ENCODE results near the gene EYS.
A peak's percentile ranks its signal among the peaks of the same experiment; 100 is the strongest.
"Not testable (repeated sequence)": the region's sequence is repeated elsewhere in the genome, so short reads cannot be mapped to it uniquely, and the experiment has no call there.

Gene EYS

GRCh38 chr6:65072500-65072899, 634.5 kb downstream of the EYS start:
- no peak for DNase-seq

- DNase-seq, result no peak
Observed at GRCh38 chr6:65071480-65071879, 635.5 kb downstream of the EYS start.

DNA sequence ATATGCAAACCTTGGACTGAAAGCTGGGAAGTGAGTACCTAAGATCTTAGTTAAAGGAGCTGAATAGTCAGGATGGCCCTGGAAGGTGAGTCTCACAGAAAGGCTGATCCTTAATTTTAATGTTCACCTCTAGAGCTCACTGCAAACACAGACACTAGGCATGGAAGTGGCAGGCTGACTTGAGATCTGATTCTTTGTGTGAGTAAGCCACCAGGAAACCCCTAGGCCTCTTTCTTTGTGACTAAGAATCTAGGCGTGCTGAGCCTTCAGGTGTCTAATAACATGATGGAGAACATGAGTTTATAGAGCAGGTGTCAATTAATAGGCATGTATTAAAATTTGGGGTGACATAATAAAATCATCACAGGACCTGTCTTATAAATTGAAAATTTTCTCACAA, 642.2 kb downstream of the EYS start:
- no peak for DNase-seq

DNA sequence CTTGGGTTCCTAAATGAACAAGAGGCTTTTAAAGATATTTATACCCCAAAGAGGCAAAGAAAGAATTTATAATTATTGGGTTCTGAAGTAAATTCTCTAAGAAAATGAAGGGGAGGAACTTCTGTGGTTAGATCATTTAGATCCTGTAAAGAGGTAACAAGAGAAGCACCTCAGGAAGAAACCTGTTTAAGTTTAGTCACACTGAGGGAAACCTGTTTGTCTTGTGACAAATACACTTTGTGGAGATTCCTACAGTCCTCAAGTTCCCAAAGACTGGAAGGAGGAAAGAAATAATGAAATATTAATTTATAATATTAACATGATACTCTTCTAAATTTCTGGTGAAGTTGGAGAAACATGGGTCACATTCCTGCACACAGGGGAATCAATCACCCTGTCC, 647.5 kb downstream of the EYS start:
- DNase-seq, result no peak

DNA sequence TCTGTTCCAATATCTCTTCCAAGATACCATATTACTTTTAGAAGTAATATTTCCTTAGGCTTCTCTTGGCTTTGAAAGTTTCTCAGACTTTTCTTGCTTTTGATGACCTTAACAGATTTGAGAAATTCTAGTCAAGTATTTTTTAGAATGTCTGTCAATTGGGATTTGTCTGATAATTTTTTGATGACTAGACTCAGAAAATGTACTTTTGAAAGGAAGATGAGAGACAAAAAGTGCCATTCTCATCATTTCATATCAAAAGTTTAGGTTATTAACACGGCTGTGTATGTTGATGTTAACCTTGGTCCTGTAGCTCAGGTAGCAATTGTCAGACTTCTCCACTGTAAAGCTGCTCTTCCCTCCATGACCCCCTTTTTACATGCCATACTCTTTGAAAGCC, 651.5 kb downstream of the EYS start:
- no peak for DNase-seq

DNA sequence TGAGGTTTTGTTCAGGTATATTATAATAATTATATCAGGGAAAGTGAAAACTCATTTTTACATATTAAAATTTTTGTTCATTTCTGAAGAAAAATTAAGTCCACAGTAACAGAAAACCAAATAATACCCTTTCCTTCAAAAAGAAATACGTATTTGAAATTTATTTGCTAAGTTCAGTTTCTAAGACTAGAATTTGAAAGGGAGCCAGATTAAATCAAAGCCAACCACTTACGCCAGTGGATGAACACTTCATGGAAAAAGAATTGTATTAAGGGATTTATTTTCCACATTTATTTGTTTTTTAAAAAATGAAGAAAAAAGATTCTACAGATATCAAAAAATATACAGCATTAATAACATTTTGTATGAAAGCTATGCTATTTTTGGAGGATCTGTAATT, 654.4 kb downstream of the EYS start:
- DNase-seq, result no peak

GRCh38 chr6:65045801-65046200, 661.2 kb downstream of the EYS start:
- no peak for DNase-seq

DNA sequence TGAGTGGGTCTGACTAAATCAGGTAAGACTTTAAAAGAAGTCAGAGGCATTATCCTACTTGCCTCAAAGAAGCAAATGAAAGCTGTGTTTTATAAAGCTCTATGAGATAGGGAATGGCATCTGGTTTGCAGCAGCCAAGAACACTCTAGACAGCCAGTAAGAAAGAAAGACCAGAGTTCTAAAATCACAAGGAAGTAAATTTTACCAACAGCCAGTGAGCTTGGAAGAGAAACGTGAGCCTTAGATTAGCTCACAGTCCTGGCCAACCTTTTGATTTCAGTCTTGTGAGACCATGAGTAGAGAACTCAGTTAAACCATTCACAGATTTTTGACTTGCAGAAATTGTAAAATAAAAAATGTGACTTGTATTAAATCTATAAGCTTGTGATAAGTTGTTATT, 693.0 kb downstream of the EYS start:
- DNase-seq, result no peak

GRCh38 chr6:65006788-65007187, 700.2 kb downstream of the EYS start:
- no peak for DNase-seq

GRCh38 chr6:65004283-65004682, 702.7 kb downstream of the EYS start:
- DNase-seq, result no peak

DNA sequence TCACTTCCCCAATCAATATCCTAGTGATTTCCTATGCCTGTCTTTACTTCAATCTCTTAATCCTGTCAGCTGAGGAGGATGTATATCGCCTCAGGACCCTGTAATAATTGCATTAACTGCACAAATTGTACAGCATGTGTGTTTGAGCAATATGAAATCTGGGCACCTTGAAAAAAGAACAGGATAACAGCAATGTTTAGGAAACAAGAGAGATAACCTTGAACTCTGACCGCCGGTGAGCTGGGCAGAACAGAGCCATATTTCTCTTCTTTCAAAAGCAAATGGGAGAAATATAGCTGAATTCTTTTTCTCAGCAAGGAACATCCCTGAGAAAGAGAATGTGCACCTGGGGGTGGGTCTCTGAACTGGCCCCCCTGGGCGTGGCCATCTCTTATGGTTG, 704.1 kb downstream of the EYS start:
- not testable (repeated sequence) for DNase-seq

GRCh38 chr6:65000815-65001214, 706.2 kb downstream of the EYS start:
- no peak for DNase-seq

DNA sequence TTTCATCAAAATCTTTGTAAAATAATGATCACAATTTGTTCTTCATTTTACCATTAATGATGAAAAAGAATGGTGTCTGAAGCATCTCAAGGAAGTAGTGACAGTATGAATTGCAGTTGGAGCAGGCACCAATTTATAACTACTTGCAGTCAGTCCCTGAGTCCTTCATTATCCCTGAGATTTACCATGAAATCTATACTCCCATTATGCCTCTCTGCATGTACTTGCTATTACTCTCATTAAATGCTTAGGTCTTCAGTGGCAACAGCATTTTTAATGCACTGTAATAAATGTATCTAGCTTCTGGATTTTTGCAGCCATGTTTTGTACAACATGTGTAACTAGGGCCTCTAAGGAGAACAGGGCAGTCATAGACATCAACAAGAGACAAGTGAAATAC, 708.8 kb downstream of the EYS start:
- DNase-seq, result no peak

DNA sequence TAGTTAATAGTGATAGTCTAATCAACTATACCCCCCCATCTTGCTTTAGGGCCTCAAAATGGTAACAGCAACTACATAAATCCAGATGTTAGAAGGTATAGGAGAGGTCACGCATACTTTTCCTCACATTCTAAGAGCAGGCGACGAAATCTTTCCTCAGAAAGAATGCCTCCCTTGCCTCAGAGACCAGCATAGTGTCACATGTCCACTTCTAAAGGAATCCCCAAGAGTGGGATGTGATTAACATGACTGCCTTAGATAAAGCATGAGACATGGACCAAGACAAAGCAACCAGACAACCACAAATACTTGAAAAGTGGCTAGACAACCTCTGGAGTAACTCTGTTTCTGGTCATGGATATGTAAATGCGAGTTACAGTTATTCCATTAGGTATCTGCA, 710.7 kb downstream of the EYS start:
- DNase-seq, result no peak

- no peak for DNase-seq
Observed at GRCh38 chr6:64990652-64991304, 716.2 kb downstream of the EYS start.

- DNase-seq, result no peak
Observed at GRCh38 chr6:64988148-64988547, 718.9 kb downstream of the EYS start.

- DNase-seq, result no peak
Observed at GRCh38 chr6:64987066-64987465, 720.0 kb downstream of the EYS start.

- no peak for DNase-seq
Observed at GRCh38 chr6:64985726-64986125, 721.3 kb downstream of the EYS start.

- peak; percentile 4 for DNase-seq
Observed at GRCh38 chr6:64984948-64985347, 722.1 kb downstream of the EYS start.

DNA sequence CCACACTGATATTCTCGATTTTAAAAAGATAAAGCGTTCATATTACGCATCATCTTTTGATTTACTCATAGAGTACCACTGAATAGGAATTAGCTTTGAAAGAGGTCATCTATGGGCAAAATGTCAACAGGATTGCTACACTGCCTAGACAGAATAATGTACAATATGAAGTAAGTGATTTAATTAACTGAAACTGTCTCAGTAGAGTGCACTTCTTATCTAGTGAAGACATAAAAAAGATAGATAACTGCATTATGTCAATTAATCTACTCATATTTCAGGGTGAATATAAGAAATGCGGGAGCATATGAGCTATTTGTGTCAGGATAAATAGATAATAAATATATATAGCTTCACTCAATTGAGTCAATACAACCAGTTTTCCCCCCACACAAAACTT, 723.9 kb downstream of the EYS start:
- no peak for DNase-seq

DNA sequence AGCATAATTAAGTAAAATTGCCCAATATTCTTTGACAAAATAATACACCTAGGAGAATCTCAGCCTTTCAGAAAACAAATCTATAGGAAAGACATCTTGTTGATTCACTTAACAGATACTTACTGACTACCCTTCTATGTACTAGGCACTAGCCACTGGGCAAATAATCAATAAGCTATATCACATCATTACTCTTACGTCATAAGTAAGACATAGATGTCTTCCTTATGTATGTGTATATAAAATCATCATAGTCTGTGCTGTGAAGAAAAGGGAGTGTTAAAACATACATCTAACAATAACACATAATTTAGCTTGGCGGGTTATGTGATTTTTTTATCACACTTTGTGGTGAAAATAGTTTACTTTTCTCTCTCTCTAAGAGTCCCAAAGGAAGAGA, 733.9 kb downstream of the EYS start:
- no peak for DNase-seq

DNA sequence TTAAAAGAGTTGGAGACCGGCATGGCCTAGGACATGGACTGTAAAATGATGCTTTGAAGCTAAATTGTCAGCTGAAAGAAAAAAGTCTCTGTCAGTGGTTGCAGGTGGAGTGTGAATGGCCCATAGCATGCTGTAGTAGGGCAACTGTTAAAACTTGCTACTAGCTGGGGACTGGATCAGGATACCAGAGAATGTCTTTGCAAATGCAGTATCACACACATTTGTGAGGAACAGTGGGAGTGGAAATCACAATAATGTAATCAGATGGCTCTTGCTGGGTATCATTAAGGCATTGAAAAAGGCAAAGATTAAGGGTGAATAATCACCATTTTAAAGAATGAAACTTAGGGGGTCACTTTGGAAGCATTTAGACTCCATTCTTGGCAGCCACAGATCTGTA, 737.9 kb downstream of the EYS start:
- DNase-seq, result no peak

GRCh38 chr6:64955435-64955848, 751.6 kb downstream of the EYS start:
- DNase-seq, result no peak

DNA sequence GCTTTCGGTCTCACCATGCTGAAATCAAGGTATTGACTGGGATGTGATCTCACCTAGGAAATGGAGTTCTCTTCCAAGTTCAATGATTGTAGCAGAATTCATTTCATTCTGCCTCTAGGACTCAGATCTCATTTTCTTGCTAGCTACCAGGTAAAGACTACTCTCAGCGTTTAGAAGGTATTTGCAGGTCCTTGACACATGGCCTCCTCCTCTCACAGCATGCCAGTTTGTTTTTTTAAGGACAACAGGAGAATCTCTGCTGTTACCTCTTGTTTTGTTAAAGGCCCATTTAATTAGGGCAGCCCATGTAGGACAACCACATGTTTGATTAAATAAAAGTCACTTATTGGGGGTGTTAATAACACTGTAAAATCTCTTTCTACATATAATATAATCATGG, 757.8 kb downstream of the EYS start:
- no peak for DNase-seq

DNA sequence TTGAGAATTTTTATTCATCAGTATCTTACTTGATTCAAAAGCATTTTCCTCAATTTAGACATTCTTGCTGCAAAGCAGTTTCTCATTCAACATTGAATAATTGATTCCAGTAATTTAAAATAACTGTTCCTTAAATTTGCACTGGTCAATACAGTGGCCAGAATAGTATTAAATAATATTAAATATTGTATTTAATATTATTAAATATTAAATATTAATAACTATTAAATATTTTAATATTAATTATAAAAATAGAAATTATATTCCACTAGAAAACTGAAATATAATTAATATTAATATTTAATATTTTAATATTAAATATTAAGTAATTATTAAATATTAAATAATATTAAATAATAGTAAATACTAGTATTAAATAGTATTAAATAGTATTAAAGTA, 758.8 kb downstream of the EYS start:
- no peak for DNase-seq

Measured in fibroblast of skin of scalp (primary cell).